ENCODE results near the gene NR6A1.

NR6A1 gene

DNA sequence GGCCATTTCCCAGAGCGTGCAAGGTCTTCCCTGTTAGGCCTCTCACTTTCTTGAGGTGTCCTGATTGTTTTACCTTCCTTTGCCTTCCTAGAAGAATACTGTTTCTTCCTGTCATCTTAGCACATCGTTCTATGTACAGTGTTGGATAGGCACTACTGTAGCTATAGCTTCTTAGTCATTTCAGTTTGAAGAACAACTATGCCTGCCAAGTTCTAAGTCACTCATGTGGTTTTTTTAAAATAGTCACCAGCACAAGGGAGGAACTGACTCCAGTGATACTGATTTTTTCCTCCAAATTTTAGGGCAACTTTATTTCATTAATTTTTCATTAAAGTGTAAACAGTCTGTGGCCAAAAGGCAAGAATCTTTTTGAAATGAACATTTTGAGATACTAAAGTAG, 141.5 kb downstream of the NR6A1 start:
- DNase-seq (ENCODE audit: low read depth in 1 of 2, low spot score in 1 of 2) = no peak
- Histone ChIP-seq H3K27me3 (ENCODE audit: insufficient read depth, poor library complexity, severe bottlenecking) (no peaks in the 10 kb centered on the region), H3K27ac (replicated peaks) (no peak overlapping the region), H3K4me3 (replicated peaks; ENCODE audit: insufficient read depth, low read length) (no peak overlapping the region)
- TF ChIP-seq, protein P1, sequence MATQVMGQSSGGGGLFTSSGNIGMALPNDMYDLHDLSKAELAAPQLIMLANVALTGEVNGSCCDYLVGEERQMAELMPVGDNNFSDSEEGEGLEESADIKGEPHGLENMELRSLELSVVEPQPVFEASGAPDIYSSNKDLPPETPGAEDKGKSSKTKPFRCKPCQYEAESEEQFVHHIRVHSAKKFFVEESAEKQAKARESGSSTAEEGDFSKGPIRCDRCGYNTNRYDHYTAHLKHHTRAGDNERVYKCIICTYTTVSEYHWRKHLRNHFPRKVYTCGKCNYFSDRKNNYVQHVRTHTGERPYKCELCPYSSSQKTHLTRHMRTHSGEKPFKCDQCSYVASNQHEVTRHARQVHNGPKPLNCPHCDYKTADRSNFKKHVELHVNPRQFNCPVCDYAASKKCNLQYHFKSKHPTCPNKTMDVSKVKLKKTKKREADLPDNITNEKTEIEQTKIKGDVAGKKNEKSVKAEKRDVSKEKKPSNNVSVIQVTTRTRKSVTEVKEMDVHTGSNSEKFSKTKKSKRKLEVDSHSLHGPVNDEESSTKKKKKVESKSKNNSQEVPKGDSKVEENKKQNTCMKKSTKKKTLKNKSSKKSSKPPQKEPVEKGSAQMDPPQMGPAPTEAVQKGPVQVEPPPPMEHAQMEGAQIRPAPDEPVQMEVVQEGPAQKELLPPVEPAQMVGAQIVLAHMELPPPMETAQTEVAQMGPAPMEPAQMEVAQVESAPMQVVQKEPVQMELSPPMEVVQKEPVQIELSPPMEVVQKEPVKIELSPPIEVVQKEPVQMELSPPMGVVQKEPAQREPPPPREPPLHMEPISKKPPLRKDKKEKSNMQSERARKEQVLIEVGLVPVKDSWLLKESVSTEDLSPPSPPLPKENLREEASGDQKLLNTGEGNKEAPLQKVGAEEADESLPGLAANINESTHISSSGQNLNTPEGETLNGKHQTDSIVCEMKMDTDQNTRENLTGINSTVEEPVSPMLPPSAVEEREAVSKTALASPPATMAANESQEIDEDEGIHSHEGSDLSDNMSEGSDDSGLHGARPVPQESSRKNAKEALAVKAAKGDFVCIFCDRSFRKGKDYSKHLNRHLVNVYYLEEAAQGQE (IDR thresholded peaks at IDR 0.05; ENCODE audit: insufficient replicate concordance, low read depth) = no peak
- TF ChIP-seq, protein P2, sequence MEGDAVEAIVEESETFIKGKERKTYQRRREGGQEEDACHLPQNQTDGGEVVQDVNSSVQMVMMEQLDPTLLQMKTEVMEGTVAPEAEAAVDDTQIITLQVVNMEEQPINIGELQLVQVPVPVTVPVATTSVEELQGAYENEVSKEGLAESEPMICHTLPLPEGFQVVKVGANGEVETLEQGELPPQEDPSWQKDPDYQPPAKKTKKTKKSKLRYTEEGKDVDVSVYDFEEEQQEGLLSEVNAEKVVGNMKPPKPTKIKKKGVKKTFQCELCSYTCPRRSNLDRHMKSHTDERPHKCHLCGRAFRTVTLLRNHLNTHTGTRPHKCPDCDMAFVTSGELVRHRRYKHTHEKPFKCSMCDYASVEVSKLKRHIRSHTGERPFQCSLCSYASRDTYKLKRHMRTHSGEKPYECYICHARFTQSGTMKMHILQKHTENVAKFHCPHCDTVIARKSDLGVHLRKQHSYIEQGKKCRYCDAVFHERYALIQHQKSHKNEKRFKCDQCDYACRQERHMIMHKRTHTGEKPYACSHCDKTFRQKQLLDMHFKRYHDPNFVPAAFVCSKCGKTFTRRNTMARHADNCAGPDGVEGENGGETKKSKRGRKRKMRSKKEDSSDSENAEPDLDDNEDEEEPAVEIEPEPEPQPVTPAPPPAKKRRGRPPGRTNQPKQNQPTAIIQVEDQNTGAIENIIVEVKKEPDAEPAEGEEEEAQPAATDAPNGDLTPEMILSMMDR (IDR thresholded peaks at IDR 0.05; ENCODE audit: insufficient read depth, low read length) = no peak
- TF ChIP-seq SPI1 (IDR thresholded peaks at IDR 0.05; ENCODE audit: borderline replicate concordance, low read depth) = no peak

- Histone ChIP-seq H3K4me3 (replicated peaks; ENCODE audit: insufficient read depth, low read length) (no peak overlapping the region), H3K27me3 (ENCODE audit: insufficient read depth, poor library complexity, severe bottlenecking) (no peaks in the 10 kb centered on the region), H3K27ac (replicated peaks) (no peak overlapping the region)
- no peak for DNase-seq (ENCODE audit: low read depth in 1 of 2, low spot score in 1 of 2)
- TF ChIP-seq, protein P1 (IDR thresholded peaks at IDR 0.05; ENCODE audit: insufficient replicate concordance, low read depth) = no peak
- TF ChIP-seq SPI1 (IDR thresholded peaks at IDR 0.05; ENCODE audit: borderline replicate concordance, low read depth) = no peak
- TF ChIP-seq GABPA (IDR thresholded peaks at IDR 0.05; ENCODE audit: low read depth) = no peak
- TF ChIP-seq POLR2AphosphoS5 (IDR thresholded peaks at IDR 0.05; ENCODE audit: low read depth) = no peak
- TF ChIP-seq, protein P2 (IDR thresholded peaks at IDR 0.05; ENCODE audit: insufficient read depth, low read length) = no peak
Measured at GRCh38 chr9:124628741-124629140, 142.4 kb downstream of the NR6A1 start.

DNA sequence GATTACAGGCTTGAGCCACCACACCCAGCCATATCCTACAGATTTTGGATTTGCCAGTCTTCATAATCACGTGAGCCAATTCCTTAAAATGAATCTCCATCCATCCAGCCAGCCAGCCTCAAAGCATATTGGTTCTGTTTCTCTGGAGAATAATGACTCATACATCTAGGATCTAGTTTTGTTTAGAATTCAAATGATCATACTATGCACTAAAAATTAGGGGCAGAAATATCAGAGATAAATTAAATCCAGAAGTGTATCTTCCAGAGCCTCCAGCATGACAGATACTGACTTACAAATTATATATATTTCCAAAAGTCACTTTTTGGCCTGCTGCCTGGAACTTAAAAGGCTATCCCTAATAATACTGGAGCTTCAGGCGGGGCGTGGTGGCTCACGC, 144.8 kb downstream of the NR6A1 start:
- no peak overlapping the region for H3K27ac ChIP-seq (replicated peaks)
- H3K4me3 ChIP-seq (replicated peaks; ENCODE audit: insufficient read depth, low read length) = no peak overlapping the region
- TF ChIP-seq SPI1 (IDR thresholded peaks at IDR 0.05; ENCODE audit: borderline replicate concordance, low read depth) = no peak
- TF ChIP-seq, protein P2 (IDR thresholded peaks at IDR 0.05; ENCODE audit: insufficient read depth, low read length) = no peak
- TF ChIP-seq, protein P1 (IDR thresholded peaks at IDR 0.05; ENCODE audit: insufficient replicate concordance, low read depth) = no peak
- TF ChIP-seq POLR2AphosphoS5 (IDR thresholded peaks at IDR 0.05; ENCODE audit: low read depth) = no peak
- TF ChIP-seq GABPA (IDR thresholded peaks at IDR 0.05; ENCODE audit: low read depth) = no peak
- H3K27me3 ChIP-seq (ENCODE audit: insufficient read depth, poor library complexity, severe bottlenecking) = no peaks in the 10 kb centered on the region
- no peak for DNase-seq (ENCODE audit: low read depth in 1 of 2, low spot score in 1 of 2)

Measured in HL-60 (cell line).